ENCODE data around the gene ADAM22. TPM values are rescaled to one million over a fixed set of nuclear protein-coding genes. Genes with fewer than 3 reads are reported as not detected.

Gene ADAM22
- total and polyA plus RNA-seq, 2 donors from 2014 or later, result 2.2 to 7.9 TPM

DNA sequence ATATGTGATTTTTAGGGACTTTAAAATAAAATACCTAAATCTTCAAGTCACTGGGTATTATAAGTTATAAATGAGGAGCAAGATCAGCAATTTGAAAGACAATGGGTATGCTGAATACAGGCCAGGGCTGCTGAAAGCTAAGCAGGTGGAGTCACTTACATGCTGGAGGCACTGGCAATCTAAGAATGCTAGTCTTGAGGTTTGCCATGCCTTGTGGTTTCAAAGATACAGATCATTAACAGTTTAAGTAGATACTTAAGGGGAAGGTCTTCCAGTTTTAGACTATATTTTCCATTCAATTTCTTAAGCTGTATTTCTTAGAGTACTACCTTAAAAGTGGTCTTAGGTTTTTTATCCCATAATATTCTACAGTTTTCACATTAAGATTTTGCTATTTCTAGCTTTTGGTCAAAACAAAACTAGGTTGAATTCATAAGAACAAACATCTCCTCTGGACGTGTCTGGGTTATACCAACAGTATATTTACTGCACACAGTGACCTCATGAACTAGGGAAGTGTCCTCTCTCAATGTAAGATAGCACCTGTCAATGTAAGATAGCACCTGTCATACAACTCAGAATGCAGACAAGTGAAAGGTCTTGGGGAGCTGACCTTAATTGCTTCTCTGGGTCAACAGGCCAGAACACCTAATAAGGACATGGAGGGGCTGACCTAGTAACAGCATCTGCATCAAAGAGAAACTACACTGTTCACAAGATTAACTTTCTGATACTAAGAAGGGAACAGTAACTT, 283.8 kb downstream of the ADAM22 start:
- DNase-seq (peak in 2 of 5 donors; percentile 23 to 32), FAIRE-seq (no peak)
- Histone ChIP-seq H3K4me3 (ENCODE audit: low read length in 3 of 3) (peak overlapping the region; percentile 13 to 90 (median 69)), H3K27ac (ENCODE audit: low read depth in 2 of 2, low read length in 2 of 2) (no peak overlapping the region), H3K9ac (ENCODE audit: low read length in 3 of 3) (no peak overlapping the region), H3K4me1 (ENCODE audit: control insufficient read depth in 2 of 3, insufficient read depth in 2 of 3, low read depth in 1 of 3, low read length in 3 of 3) (peaks cover 2 to 3% (median 3%) of the 10 kb centered on the region in 3 donors), H3K36me3 (ENCODE audit: control insufficient read depth in 2 of 3, insufficient read depth in 3 of 3, low read length in 3 of 3) (peaks cover 8 to 12% (median 8%) of the 10 kb centered on the region in 3 donors), H3K27me3 (ENCODE audit: control insufficient read depth, insufficient read depth, low read length) (no peaks in the 10 kb centered on the region), H3K9me3 (ENCODE audit: control insufficient read depth in 2 of 3, insufficient read depth in 1 of 3, low read length in 3 of 3) (no peaks in the 10 kb centered on the region)
- TF ChIP-seq, protein P1, sequence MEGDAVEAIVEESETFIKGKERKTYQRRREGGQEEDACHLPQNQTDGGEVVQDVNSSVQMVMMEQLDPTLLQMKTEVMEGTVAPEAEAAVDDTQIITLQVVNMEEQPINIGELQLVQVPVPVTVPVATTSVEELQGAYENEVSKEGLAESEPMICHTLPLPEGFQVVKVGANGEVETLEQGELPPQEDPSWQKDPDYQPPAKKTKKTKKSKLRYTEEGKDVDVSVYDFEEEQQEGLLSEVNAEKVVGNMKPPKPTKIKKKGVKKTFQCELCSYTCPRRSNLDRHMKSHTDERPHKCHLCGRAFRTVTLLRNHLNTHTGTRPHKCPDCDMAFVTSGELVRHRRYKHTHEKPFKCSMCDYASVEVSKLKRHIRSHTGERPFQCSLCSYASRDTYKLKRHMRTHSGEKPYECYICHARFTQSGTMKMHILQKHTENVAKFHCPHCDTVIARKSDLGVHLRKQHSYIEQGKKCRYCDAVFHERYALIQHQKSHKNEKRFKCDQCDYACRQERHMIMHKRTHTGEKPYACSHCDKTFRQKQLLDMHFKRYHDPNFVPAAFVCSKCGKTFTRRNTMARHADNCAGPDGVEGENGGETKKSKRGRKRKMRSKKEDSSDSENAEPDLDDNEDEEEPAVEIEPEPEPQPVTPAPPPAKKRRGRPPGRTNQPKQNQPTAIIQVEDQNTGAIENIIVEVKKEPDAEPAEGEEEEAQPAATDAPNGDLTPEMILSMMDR (IDR thresholded peaks at IDR 0.05; ENCODE audit: borderline replicate concordance, extremely low read depth, insufficient read depth), result no peak
- intact Hi-C loops (cut with DNase I), result no loop called here

- Histone ChIP-seq H3K9me3 (ENCODE audit: control insufficient read depth in 2 of 3, insufficient read depth in 1 of 3, low read length in 3 of 3) (no peaks in the 10 kb centered on the region), H3K36me3 (ENCODE audit: control insufficient read depth in 2 of 3, insufficient read depth in 3 of 3, low read length in 3 of 3) (peaks cover 8 to 12% (median 8%) of the 10 kb centered on the region in 3 donors), H3K9ac (ENCODE audit: low read length in 3 of 3) (peak overlapping the region in 2 of 3 donors; percentile 67 to 84), H3K27ac (ENCODE audit: low read depth in 2 of 2, low read length in 2 of 2) (no peak overlapping the region), H3K27me3 (ENCODE audit: control insufficient read depth, insufficient read depth, low read length) (no peaks in the 10 kb centered on the region), H3K4me1 (ENCODE audit: control insufficient read depth in 2 of 3, insufficient read depth in 2 of 3, low read depth in 1 of 3, low read length in 3 of 3) (peaks cover 2 to 3% (median 3%) of the 10 kb centered on the region in 3 donors), H3K4me3 (ENCODE audit: low read length in 3 of 3) (peak overlapping the region; percentile 69 to 90 (median 87))
- TF ChIP-seq, protein P1 (IDR thresholded peaks at IDR 0.05; ENCODE audit: borderline replicate concordance, extremely low read depth, insufficient read depth), result no peak
- no peak for FAIRE-seq
- peak in 1 of 5 donors; percentile 12 for DNase-seq
- intact Hi-C loops (cut with DNase I), result no loop called here
These were observed 284.3 kb downstream of the ADAM22 start for GRCh38 chr7:88218429-88218745.

- intact Hi-C loops (cut with DNase I), result no loop called here
- Histone ChIP-seq H3K4me3 (ENCODE audit: low read length in 3 of 3) (peak overlapping the region; percentile 69 to 90 (median 87)), H3K27me3 (ENCODE audit: control insufficient read depth, insufficient read depth, low read length) (no peaks in the 10 kb centered on the region), H3K4me1 (ENCODE audit: control insufficient read depth in 2 of 3, insufficient read depth in 2 of 3, low read depth in 1 of 3, low read length in 3 of 3) (peaks cover 2 to 3% (median 3%) of the 10 kb centered on the region in 3 donors), H3K27ac (ENCODE audit: low read depth in 2 of 2, low read length in 2 of 2) (peak overlapping the region; percentile 11 to 58), H3K9ac (ENCODE audit: low read length in 3 of 3) (peak overlapping the region; percentile 33 to 84 (median 67)), H3K9me3 (ENCODE audit: control insufficient read depth in 2 of 3, insufficient read depth in 1 of 3, low read length in 3 of 3) (no peaks in the 10 kb centered on the region), H3K36me3 (ENCODE audit: control insufficient read depth in 2 of 3, insufficient read depth in 3 of 3, low read length in 3 of 3) (peaks cover 6 to 12% (median 8%) of the 10 kb centered on the region in 3 donors)
- peak; percentile 65 to 88 (median 82) for DNase-seq
- TF ChIP-seq, protein P1 (IDR thresholded peaks at IDR 0.05; ENCODE audit: borderline replicate concordance, extremely low read depth, insufficient read depth), result no peak
- FAIRE-seq, result no peak
These were observed 285.0 kb downstream of the ADAM22 start for GRCh38 chr7:88218836-88219605.

Measured in kidney (tissue), 14 donors.